Fibroblast of skin of right biceps (primary cell): Measurements from ENCODE around the gene STX18.

Experiments used
- DNase-seq: peaks from one replicate; pipeline ENCODE4 v3.0.0-alpha.2; 2013

The STX18 gene

DNA sequence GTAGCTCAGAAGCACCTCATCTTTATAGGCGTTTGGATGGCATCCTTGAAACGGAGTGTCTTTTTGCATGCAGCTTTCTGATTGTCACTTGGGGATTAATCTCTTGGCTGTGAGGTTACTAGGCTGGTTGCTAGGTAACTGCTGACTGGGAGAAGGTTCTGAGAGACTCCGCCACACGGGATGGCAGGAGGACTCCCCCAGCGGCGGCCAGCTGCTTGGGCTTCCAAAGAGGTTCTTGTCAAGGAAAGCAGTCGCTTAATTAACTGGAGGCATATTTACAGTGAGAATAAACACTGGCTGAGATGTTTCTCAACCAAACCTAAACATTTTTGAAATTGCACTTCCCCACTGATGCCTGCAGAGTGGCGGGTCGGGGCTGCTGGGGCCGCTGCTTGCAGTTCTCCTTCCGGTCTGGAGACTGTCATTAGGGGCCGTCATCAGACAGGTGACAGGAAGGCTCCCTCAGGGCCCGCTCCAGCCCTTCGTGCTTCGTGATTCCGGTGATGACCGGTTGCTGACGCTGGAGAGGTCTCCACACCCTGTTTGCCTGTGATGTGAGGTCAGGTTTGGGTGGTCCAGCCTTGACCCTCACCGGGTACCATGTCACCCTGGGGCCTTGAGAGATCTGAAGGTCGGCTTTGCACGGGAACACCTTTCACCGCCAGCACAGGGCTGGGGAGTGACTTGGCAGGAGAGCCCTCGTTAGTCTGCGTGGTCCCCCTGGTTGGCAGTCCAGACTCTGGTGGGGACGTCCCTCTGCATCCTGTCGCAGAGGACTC lies 145.8 kb downstream of the STX18 start:
- peak; percentile 17 for DNase-seq

DNA sequence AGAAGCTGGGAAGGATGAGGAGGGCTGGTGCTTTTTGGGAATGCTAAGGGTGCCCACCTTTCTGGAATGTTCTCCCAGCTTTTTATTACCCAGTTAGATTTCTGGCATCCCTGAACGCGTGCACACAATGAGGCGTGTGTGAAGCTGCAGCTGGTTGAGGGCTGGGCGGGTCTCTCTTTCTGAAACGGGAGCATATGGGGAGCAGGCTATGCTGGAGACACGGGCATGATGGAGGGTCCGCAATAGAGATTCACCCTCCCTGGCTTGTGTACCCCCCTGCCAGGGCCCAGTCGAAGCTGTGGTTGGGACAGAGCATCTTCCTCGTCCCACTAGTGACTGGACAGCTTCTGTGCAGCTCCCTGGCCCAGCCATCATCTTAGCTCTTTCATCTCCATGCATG lies 146.5 kb downstream of the STX18 start:
- DNase-seq: no peak

DNA sequence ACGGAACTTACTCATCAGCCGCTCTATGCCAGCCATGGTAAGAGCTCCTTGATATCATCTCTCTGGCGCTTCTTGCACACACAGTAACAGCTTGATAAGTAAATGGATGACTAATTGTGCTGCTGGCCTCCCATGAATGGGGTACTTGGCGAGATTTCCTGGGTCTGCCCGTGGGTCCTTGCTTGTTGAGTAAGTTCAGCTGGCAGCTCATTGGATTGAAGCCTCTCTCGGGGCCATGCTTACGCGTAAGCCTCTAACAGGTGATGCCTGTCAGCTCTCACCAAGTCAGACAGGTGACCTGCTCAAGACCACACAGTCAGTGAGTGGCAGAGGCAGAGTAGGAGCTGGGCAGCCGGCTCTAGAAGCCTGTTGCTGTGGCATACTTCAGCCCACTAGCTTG lies 147.2 kb downstream of the STX18 start:
- no peak for DNase-seq

DNA sequence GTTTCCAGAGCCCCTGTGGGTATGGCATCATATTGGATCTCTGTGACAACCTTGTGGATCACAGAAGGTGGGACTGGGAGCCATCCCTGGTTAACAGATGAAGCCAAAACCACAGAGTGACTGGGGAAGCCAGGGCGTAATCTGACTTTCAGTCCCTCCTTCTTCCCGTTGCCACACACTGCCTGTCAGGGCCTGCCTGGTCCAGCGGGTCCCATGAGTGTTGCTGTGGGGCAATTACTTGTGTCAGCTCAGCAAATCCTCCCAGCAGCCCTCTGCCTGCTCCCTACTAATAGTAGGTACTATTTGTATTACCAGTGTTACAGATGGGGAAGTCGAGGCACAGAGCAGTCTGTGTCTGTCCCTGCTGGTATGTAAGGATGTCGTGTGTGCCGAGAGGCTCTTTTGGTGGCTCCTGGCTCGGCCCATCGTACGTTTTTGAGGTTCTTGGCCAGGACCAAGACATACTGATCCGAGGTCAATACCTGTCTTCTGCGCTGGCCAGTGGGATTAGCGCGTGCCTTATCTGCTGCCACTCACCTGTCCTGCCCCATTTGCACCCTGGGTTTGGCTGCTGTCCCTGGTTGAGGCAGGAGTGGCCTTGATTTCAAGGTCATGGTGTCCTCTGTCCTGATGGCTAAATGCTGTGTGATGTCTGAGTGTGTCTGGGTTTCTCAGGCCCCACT lies 149.2 kb downstream of the STX18 start:
- no peak for DNase-seq

DNA sequence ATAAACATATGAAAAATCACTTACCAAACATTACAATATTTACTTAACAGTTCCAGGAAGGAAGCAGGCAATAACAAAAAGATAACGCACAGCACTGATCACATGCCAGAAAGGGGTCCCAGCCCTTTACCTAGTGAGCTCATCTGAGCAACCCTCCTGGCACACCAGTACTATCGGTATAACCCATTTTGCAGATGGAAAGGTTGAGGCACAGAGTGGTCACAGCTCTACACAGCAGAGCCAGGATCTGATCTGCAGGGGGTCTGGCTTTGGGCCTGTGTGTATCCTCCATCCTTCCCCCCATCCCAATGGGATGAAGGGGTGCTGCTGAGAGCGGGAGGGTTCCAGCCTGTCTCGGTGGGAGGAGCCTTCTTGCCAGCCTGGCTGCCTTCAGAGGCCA lies 150.0 kb downstream of the STX18 start:
- no peak for DNase-seq

DNA sequence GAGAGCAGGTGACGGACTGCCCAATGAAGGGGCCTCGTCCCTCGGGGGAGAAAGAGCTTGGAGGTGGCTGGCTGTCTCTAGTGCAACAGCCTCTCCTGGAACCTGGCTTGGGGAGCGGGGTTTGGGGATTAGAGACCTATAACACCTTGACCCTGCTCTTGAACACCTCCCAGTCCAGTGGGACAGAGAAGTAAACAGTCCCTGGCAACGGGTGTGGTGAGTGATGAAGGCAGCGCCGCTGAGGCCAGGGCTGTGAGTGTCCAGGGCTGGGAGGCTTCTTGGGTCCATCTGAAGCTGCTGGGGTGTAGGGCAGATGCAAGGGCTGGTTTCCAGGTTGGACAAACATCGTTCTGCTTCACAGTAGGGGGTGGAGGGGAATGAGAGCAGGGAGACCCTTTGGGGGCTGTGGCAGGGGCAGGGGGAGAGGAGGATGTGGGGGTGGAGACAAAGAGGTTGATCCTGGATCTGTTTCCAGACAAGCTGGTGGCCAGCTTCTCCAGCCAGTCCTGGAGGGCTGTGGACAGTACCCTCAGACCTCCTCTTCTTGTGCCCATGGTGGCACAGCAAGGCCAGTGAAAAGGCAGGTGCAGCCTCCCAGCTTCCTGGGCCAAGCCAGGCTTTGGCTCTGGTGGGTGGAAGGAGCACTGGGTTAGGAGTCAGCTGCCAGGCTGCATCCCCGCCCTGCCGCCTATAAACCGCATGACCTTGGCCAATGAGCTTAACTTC lies 151.2 kb downstream of the STX18 start:
- DNase-seq: no peak

DNA sequence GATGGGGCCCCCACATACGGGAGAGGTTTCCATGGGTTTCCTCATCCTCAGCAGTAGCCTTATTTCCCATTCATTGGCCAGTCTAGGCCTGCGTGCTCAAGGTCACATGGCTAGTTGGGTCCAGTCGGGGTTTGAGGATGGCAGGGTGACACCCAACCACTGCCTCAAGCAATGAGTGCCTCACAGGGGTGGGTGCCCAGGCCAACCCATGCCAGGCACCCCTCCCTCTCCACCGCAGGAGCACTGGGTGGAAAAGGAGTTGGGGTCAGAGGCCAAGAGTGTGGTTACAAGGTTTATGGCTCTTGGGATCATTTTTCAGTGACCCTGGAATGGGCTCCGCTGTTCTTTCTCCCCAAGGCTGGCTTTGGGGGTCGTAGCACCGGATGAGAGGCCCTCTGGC lies 151.8 kb downstream of the STX18 start:
- no peak for DNase-seq

DNA sequence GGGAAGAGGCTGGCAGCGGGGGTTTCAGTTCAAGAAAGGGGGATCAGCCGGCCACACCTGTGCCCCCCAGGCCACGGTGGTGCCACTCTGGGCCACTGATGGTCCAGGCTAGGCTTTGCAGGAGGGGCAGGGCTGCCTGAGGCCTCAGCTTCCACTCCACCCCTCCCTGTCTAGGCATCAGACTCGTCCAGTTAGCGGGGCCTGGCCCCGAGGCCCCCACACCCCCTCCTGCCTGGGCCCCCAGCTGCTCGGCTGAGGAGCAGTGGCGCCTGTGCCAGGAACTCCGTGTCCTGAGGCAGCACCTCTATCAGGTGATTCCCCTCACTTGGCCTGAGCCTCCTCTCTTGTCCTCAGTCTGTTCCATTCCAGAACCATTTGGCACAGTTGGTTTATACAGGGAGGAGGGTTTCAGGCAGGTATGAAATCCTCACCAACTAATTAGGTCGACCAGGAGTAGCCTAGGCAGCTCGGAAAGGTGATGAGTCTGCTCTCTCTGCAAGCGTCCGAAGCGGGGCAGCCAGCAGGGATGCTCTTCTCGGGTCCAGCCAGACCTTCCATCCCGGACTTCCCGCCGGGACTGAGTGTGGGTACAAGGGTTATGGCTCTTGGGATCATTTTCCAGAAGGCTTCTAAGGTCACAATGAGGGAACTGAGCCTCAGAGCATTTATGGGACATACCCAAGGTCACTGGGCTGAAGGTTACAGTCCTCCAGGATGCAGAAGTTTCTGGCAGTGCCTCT lies 152.8 kb downstream of the STX18 start:
- no peak for DNase-seq

DNA sequence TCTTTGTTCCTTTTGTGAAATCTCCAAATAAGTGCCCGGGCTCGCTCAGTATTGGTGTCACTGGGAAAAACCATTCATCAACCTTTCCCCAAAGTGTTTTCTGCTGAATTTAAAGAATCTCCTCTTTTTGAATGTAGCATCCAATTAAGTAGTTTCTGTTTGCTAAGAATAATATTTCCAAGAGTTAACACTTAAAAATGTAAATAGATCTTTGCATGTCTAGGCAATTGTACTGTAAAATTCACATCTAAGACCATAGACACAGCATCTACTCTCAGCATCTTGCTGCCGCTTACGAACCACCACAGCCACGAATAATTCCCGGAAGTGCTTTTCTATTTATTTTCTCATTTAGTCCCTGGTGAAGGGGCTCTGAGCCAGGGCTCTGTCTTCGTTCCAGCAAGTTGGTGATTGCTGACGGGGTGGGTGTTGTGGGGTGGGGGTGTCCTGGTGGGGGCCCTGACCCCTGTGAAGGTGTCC lies 153.5 kb downstream of the STX18 start:
- no peak for DNase-seq

DNA sequence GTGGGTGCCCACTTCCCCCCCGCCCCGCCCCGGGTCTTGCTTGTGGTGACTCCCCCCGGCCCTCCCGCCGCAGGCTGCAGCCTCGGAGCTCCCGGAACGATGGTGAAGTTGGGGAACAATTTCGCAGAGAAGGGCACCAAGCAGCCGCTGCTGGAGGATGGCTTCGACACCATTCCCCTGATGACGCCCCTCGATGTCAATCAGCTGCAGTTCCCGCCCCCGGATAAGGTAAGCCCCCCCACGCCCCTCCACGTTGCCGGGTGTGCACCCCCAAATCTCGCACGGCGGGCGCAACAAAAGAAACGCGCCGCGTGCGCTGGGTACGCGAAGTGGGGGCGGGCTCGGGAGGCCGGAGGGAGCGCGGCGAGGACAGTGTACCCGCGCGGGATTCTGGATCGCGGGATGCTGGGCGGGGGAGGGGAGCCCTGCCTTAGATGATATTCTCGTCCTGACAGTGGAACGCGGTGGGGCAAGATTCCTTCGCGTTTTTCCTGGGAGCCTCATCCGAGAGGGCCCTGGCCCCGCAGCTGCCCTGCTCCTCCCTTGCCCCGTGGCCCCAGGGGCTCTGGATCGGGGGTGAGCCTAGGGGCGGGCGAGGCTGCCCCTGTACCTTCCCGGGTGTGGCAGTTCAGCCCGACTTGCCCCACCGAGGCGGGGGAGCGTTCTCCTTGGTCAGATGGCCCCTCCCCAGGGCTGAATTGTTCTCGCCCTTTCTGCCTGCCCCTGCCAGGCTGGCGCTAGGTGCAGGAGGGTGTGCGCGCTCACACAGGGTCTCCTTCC lies 154.1 kb downstream of the STX18 start:
- no peak for DNase-seq

DNA sequence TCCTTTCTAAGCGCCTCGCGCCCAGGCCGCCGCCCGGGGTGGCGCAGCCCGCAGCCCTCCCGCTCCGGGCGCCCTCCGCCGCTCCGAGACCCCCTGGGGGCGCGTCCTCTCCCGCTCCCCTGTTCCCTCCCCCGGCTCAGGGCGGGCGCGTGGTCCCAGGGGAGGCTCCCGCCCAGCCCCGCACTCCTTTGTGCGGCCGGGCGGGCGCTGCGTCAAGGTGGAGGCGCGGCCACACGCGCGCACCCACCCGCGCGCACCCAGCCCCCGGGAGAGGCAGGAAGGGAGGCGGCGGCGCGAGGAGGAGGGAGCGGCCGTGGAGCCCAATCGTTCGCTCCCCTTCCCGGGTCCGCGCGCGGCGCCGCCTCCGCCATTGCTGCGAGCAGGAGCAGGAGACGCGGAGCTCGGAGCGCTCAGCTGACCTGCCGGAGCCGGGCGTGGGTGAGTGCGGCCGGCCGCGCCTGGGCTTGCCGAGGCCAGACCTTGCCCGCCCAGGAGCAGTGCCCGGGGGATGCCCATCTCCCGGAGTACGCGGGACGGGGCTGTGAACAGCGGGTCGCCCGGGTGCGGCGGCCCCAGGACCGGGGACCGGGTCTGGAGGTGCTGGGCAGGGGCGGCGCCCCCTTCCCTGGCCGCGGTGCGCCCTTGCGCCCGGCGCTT lies 155.0 kb downstream of the STX18 start, which contains the start of gene NSG1:
TSS of gene NSG1 (plus strand) at position 367 of the 657 bp plus-strand sequence. CDS start 528 bp downstream, outside the sequence.
- DNase-seq: peak; percentile 15

DNA sequence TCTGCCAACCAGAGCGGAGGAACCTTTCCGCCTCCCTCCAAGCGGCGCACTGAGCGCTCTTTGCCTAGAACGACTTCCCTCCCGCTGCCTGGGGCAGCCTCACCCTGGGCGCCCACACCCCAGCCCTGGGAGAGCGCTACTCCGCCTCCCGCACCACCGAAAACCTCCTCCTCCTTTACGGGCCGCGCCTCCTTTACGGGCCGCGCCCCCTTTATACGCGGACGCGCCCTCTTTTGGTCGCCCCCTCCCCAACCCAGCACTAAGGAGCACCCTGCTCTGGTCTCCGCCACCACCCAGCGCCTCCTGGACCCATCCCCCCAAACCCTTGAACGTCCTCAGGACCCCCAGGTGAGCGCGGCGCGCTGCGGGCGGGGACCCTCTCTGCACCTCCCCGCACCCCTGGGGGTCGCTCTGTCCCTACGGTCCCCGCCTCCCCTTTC lies 155.5 kb downstream of the STX18 start:
- DNase-seq: no peak

DNA sequence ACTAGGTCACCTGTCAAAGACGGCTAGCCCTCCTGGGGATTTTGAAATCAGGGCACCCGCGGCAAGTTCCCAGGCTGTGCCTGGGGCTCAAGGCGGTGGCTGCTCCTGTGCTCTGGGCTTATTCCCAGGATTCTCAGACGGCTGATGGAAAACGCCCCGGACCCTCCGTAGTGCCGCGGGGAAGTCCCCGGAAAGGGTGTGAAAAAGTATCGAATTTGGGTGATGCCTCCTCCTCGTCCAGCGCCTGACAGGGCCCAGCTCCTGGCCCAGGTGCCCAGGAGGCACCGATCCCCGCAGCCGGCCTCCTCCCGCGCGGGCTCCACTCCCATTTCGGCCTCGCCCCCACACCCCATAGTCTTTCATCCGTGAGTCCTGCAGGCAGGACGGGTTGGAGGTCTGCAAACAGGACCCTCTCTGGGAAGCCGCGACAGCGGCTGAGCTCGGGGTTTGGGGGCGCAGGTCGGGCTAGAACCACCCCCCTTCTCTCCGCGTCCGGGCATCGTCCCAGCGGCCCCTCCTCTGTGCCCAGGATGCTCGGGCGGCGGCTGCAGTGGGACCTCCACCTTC lies 156.0 kb downstream of the STX18 start:
- no peak for DNase-seq

DNA sequence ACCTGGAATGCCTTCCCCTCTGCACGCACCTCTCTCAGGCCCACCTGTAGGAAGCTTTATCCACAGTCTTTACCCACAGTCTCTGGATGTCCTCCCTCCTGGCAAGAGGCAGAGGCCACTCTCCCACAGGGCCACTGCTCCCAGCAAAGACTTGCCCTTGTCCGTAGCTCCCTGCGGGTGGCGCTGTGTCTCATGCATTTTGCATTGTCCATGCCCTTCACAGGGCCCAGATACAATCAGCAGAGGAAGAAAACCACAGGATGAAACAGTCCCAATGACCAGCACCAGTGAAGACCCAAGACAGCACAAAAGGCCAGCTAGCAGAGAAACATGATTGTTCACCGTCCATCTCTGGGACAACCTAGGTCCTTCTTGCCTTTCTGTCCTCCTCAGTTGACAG lies 157.0 kb downstream of the STX18 start:
- no peak for DNase-seq

DNA sequence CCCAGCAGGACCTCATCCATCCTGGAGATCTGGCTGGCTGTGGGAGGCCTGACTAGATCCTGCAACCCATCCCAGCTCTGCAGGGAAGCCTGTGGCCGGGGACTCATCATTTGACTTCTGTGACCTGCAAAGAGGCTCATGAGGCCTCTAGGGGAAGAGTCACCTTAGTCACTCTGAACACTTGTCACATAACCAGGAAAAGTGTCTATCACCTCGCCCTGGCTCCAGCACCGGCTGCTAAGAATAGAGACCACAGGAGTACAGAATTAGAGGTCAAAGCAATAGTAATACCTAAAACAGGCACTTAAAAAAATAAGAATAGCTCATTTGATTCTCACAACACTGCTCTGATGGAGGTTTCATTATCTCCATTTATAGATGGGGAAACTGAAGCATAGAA lies 158.8 kb downstream of the STX18 start:
- no peak for DNase-seq

DNA sequence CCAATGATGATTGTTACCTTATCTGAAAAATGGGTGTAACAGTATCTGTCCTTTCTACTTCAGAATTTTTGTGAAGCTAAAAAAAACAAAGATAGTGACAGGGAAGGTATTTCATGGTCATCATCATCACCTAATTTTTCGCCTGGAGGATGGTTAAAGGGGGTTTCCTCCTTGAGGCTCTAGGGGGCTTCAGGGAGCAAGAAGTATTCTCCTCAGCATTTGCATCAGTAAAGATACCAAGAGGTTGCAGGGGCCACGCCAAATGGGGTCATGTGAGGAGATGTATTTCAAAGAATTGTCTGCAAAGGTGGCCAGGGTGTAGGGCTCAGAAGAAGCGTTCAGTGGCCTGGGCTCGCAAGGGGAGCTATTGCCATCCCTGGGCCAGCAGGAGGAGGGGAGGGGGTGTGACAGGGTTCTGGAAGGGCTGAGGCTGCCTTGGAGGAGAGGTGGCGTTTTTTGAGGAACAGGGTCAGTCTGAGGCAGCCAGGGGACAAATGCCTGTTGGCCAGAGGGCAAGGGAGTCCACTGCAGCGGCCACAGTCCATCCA lies 162.2 kb downstream of the STX18 start:
- DNase-seq: no peak

DNA sequence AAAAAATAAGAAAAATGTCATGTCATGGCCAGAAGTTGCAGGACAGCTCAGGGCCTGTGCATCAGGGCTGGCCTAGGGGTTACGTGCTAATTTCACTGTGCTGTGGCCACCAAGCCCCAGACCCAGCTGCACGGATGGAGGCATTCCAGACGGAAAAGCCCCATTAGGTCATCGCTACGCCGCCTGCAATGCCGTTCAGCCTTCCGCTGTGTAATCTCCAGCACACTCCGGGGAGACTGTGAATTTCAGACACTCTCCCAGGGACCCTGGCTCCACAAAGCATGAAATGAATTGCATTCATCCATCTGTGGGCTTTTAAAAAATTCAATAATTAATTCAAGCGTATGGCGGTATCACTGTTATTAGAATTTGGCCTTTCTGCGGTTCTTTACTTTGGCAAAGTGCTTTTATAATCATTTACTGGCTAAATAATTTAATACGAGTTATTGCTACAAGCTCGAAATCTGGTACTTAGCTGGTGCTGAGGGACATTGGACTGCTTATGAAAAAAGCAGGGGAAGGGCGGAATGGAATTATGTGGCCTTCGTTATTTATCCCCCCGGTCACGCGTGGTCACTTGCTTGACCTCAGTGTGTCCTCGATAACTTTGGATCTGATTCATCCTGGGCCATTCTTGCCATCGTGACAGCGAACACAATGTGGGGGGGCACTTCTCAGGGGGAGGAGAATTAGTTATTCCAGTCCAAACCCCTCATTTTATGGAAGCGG lies 164.0 kb downstream of the STX18 start:
- no peak for DNase-seq

DNA sequence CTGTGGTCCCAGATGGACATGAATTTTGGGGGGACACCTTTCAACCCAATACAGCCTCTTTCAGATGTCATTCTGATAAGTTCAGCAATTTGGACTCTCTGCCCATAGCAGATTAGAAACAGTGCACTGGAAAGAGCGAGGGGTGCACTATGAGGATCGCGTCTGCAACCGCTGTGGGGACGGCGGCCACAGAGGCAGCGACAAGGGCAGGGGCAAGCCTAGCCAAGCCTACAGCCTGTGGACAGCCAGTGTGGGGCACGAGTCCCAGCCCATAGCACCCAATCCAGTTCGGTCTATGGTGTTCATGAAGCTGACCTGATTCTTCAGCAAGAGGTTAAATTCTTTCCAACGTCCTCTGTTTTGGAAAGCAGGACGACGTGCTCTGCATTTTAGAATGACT lies 164.7 kb downstream of the STX18 start:
- no peak for DNase-seq

DNA sequence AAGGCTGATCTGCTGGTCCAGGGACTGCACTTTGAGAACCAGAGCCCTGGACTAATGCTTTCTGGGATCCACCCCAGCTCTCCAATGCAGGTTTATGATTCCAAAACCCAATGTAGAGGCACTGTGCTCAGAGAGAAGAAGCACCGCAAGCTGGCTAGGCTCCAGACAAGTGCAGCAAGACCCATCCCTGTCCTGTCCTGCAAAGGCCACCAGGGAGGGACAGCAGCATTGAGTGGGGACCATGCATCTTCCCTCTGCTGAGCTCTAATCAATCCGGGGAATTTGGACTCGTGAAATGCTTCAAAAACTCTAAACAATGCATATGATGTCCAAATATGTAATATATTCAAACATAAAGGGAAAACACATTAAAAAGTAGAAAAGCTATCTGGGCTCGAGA lies 165.8 kb downstream of the STX18 start:
- no peak for DNase-seq
